HepG2 (cell line): ENCODE data around the gene KAT2A. TPM values are rescaled to one million over a fixed set of nuclear protein-coding genes. Genes with fewer than 3 reads are reported as not detected.
A peak's percentile ranks its signal among the peaks of the same experiment; 100 is the strongest.

Experiments used
- BHLHE40 ChIP-seq: IDR thresholded peaks from 2 replicates; pipeline ENCODE4 v1.6.1; 2011; ENCODE audit warnings: low read length, improper control_type of control experiment
- CCDC6 ChIP-seq: sonication (generic); formaldehyde crosslinking; IDR thresholded peaks from 2 replicates; pipeline ENCODE4 v1.8.1; 2022; ENCODE audit warnings: mild to moderate bottlenecking, missing genetic modification reagents, moderate library complexity
- DNMT1 ChIP-seq: sonication (generic); formaldehyde crosslinking; IDR thresholded peaks from 2 replicates; pipeline ENCODE4 v1.5.1; 2020; ENCODE audit warnings: mild to moderate bottlenecking, missing genetic modification reagents
- GABPA ChIP-seq, 2 experiments: IDR thresholded peaks; 2 replicates each; pipeline ENCODE4 v1.6.1; 2011 to 2016; ENCODE audit warnings: low read depth in 2 of 2, low read length in 1 of 2, missing biosample characterization in 1 of 2, missing genetic modification characterization in 1 of 2
- HDAC6 ChIP-seq: fragments of 200-600 bp; sonication (generic); IDR thresholded peaks from 2 replicates; pipeline ENCODE4 v1.7.0; 2017; ENCODE audit warnings: mild to moderate bottlenecking, antibody characterized with exemption, low read length, low read depth
- HMG20B ChIP-seq: conservative IDR thresholded peaks from 2 replicates; pipeline ENCODE4 v1.6.1; 2016; ENCODE audit warnings: missing genetic modification reagents, missing compliant biosample characterization
- JUNB ChIP-seq: sonication (generic); formaldehyde crosslinking; IDR thresholded peaks from 2 replicates; pipeline ENCODE4 v1.8.0; 2022; ENCODE audit warnings: missing genetic modification reagents, mild to moderate bottlenecking, borderline replicate concordance
- KMT2A ChIP-seq: sonication (generic); formaldehyde crosslinking; IDR thresholded peaks from 2 replicates; pipeline ENCODE4 v1.4.0; 2020; ENCODE audit warnings: missing genetic modification reagents
- MEIS1 ChIP-seq: sonication (generic); formaldehyde crosslinking; IDR thresholded peaks from 2 replicates; pipeline ENCODE4 v1.9.0; 2021; ENCODE audit warnings: mild to moderate bottlenecking, missing genetic modification reagents, moderate library complexity, borderline replicate concordance
- NCOA1 ChIP-seq: sonication (generic); formaldehyde crosslinking; IDR thresholded peaks from 2 replicates; pipeline ENCODE4 v1.9.0; 2021; ENCODE audit warnings: missing genetic modification reagents
- PAF1 ChIP-seq: IDR thresholded peaks from 2 replicates; pipeline ENCODE4 v1.6.1; 2016; ENCODE audit warnings: missing genetic modification reagents, missing compliant biosample characterization
- PPARG ChIP-seq: conservative IDR thresholded peaks from 2 replicates; pipeline ENCODE4 v1.6.1; 2016; ENCODE audit warnings: missing biosample characterization, missing genetic modification reagents
- SMARCC2 ChIP-seq: fragments of 450-650 bp; IDR thresholded peaks from 2 replicates; pipeline ENCODE4 v1.6.1; 2017; ENCODE audit warnings: antibody characterized with exemption, mild to moderate bottlenecking
- SRSF1 ChIP-seq: fragments of 200-400 bp; formaldehyde crosslinking; optimal IDR thresholded peaks from 2 replicates; pipeline ENCODE3; 2017; ENCODE audit warnings: mild to moderate bottlenecking, low read depth, low read length, moderate library complexity
- ZBTB42 ChIP-seq: sonication (generic); formaldehyde crosslinking; IDR thresholded peaks from 2 replicates; pipeline ENCODE4 v1.5.0; 2020; ENCODE audit warnings: mild to moderate bottlenecking, missing genetic modification reagents
- ZMYM3 ChIP-seq: sonication (generic); formaldehyde crosslinking; IDR thresholded peaks from 2 replicates; pipeline ENCODE4 v1.5.1; 2020; ENCODE audit warnings: mild to moderate bottlenecking, missing genetic modification reagents
- ZNF160 ChIP-seq: sonication (generic); formaldehyde crosslinking; IDR thresholded peaks from 2 replicates; pipeline ENCODE4 v1.8.0; 2022; ENCODE audit warnings: mild to moderate bottlenecking, inconsistent platforms, missing genetic modification reagents
- ZNF180 ChIP-seq: sonication (generic); formaldehyde crosslinking; IDR thresholded peaks from 2 replicates; pipeline ENCODE4 v1.4.0; 2020; ENCODE audit warnings: low read depth, missing genetic modification reagents, borderline replicate concordance
- ZNF431 ChIP-seq: sonication (generic); formaldehyde crosslinking; IDR thresholded peaks from 2 replicates; pipeline ENCODE4 v1.9.0; 2022; ENCODE audit warnings: missing genetic modification reagents, low read depth, mild to moderate bottlenecking, borderline replicate concordance
- ZNF549 ChIP-seq: sonication (generic); formaldehyde crosslinking; IDR thresholded peaks from 2 replicates; pipeline ENCODE4 v1.5.0; 2020; ENCODE audit warnings: missing genetic modification reagents
- ZNF720 ChIP-seq: sonication (generic); formaldehyde crosslinking; IDR thresholded peaks from 2 replicates; pipeline ENCODE4 v1.4.0; 2020; ENCODE audit warnings: missing genetic modification reagents
- ZNF75D ChIP-seq: sonication (generic); formaldehyde crosslinking; IDR thresholded peaks from 2 replicates; pipeline ENCODE4 v1.8.1; 2023; ENCODE audit warnings: missing genetic modification reagents, mild to moderate bottlenecking, borderline replicate concordance
- ZSCAN12 ChIP-seq: sonication (generic); formaldehyde crosslinking; IDR thresholded peaks from 2 replicates; pipeline ENCODE4 v1.9.0; 2021; ENCODE audit warnings: mild to moderate bottlenecking, missing genetic modification reagents
- polyA plus RNA-seq, 8 experiments: library from polyadenylated mRNA; depleted of rRNA in 3 of 8; stranded (reverse) in 7 of 8; unstranded in 1 of 8; fragments of >200 nt; fragmentation: Illumina TruSeq in 4 of 8; extraction: Trizol in 4 of 8; gene quantifications; 2 replicates each; pipeline versions ENCODE4 v1.2.1 to v1.2.3, GENCODE V29; 2011 to 2016; ENCODE audit warnings: low read depth in 4 of 8, missing spikeins in 1 of 8, mixed read lengths in 1 of 8; ENCODE audit not compliant: insufficient read depth in 1 of 8
- total RNA-seq, 5 experiments: library from RNA; depleted of rRNA; stranded (reverse); fragments of >200 nt; fragmentation: Illumina TruSeq; extraction: Trizol; gene quantifications; 2 replicates each; pipeline ENCODE4 v1.2.3, GENCODE V29; 2016; ENCODE audit warnings: low read depth in 1 of 5
- TF ChIP-seq, protein P1 (sequence below): IDR thresholded peaks from 2 replicates; pipeline ENCODE4 v1.6.1; 2016; ENCODE audit warnings: low read depth, control low read depth
- TF ChIP-seq, protein P2 (sequence below): sonication (generic); formaldehyde crosslinking; conservative IDR thresholded peaks from 2 replicates; pipeline ENCODE4 v1.4.0; 2020; ENCODE audit warnings: missing genetic modification reagents
- TF ChIP-seq, protein P3 (sequence below): sonication (generic); formaldehyde crosslinking; IDR thresholded peaks from 2 replicates; pipeline ENCODE4 v1.4.0; 2020; ENCODE audit warnings: missing genetic modification reagents
- TF ChIP-seq, protein P4 (sequence below): sonication (generic); formaldehyde crosslinking; IDR thresholded peaks from 2 replicates; pipeline ENCODE4 v1.5.1; 2020; ENCODE audit warnings: missing genetic modification reagents, mild to moderate bottlenecking, borderline replicate concordance

The KAT2A gene
- total and polyA plus RNA-seq, 2 of the 13 experiments (the other 11 are each of a cell fraction or from before 2014, with no cell fraction given), result 29.1 to 90.4 TPM

DNA sequence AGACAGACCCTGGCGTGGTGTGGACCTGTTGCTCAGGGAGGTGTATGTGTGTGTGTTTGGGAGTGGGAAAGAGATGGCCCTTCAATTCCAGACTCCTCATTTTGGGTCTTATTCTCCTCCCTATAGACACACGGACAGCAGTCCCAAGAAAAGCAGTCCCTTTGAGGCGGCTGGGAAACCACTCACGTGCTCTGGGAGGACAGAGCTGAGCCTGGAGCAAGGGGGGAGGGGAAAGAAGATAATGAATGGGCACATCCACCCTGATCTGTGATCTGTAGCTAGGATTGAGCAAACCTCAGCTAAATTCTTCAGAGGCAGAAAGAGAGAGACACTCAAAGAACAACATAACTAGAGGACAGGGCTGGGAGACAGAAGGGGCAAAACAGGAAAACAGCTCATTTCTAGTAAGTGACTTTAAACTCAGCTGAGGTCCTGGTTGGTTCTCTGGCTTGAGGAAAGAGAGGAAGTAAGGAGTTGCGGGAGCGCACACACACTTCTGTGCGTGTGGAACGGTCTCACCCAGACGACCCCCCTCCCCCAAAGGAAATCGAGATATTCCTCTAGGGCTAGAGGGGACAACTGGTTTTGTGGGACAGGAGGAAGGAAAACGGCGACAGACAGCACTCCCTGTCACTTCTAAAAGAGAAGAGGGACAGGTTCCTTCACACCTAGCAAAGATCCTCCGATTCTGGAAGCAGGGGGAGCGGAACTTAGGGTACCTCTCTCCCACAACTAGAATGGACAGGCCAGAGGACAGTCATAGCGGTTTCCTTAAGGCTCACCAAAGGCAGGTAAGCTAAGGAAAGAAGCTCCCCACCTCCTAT, 33.0 kb upstream of the KAT2A start (continued):
- TF ChIP-seq, protein P1, sequence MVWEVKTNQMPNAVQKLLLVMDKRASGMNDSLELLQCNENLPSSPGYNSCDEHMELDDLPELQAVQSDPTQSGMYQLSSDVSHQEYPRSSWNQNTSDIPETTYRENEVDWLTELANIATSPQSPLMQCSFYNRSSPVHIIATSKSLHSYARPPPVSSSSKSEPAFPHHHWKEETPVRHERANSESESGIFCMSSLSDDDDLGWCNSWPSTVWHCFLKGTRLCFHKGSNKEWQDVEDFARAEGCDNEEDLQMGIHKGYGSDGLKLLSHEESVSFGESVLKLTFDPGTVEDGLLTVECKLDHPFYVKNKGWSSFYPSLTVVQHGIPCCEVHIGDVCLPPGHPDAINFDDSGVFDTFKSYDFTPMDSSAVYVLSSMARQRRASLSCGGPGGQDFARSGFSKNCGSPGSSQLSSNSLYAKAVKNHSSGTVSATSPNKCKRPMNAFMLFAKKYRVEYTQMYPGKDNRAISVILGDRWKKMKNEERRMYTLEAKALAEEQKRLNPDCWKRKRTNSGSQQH (CRISPR knock-in tag), result peak; percentile 80; the same call in 1 of the 2 replicates
- TF ChIP-seq, protein P2, sequence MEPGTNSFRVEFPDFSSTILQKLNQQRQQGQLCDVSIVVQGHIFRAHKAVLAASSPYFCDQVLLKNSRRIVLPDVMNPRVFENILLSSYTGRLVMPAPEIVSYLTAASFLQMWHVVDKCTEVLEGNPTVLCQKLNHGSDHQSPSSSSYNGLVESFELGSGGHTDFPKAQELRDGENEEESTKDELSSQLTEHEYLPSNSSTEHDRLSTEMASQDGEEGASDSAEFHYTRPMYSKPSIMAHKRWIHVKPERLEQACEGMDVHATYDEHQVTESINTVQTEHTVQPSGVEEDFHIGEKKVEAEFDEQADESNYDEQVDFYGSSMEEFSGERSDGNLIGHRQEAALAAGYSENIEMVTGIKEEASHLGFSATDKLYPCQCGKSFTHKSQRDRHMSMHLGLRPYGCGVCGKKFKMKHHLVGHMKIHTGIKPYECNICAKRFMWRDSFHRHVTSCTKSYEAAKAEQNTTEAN, result no peak
- TF ChIP-seq BHLHE40 (peak; percentile 89), ZNF160 (no peak), NCOA1 (CRISPR knock-in tag) (no peak), ZNF180 (no peak), ZNF549 (CRISPR knock-in tag) (no peak), ZBTB42 (no peak), SRSF1 (no peak), SMARCC2 (no peak), KMT2A (CRISPR knock-in tag) (peak; percentile 17; the same call in 1 of the 2 replicates), PAF1 (CRISPR knock-in tag) (no peak), GABPA (IDR thresholded peaks at IDR 0.05; ENCODE audit: low read depth, low read length) (no peak), GABPA (CRISPR knock-in tag; IDR thresholded peaks at IDR 0.05; ENCODE audit: low read depth) (peak; percentile 19), ZSCAN12 (no peak), MEIS1 (CRISPR knock-in tag) (no peak), CCDC6 (CRISPR knock-in tag) (peak; percentile 9; the same call in 1 of the 2 replicates), DNMT1 (CRISPR knock-in tag) (no peak), ZMYM3 (CRISPR knock-in tag) (no peak), ZNF75D (CRISPR knock-in tag) (no peak), ZNF720 (CRISPR knock-in tag) (0 out of 2 replicates have a peak, but pooled peaks have one; percentile 6), ZNF431 (no peak), JUNB (CRISPR knock-in tag) (no peak), HMG20B (CRISPR knock-in tag) (0 out of 2 replicates have a peak, but pooled peaks have one; percentile 17), HDAC6 (no peak), PPARG (CRISPR knock-in tag) (no peak)
- TF ChIP-seq, protein P3, sequence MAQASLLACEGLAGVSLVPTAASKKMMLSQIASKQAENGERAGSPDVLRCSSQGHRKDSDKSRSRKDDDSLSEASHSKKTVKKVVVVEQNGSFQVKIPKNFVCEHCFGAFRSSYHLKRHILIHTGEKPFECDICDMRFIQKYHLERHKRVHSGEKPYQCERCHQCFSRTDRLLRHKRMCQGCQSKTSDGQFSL, result no peak
- TF ChIP-seq, protein P4, sequence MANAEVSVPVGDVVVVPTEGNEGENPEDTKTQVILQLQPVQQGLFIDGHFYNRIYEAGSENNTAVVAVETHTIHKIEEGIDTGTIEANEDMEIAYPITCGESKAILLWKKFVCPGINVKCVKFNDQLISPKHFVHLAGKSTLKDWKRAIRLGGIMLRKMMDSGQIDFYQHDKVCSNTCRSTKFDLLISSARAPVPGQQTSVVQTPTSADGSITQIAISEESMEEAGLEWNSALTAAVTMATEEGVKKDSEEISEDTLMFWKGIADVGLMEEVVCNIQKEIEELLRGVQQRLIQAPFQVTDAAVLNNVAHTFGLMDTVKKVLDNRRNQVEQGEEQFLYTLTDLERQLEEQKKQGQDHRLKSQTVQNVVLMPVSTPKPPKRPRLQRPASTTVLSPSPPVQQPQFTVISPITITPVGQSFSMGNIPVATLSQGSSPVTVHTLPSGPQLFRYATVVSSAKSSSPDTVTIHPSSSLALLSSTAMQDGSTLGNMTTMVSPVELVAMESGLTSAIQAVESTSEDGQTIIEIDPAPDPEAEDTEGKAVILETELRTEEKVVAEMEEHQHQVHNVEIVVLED (CRISPR knock-in tag), result no peak
